Kidney (tissue), 14 donors: Measurements from ENCODE around the gene SERPINI1. TPM values are rescaled to one million over a fixed set of nuclear protein-coding genes. Genes with fewer than 3 reads are reported as not detected.

Experiments used
- DNase-seq, 5 donors: peaks; one replicate each; pipeline ENCODE4 v3.0.0-alpha.2; 2013 to 2020
- FAIRE-seq: peaks from 2 replicates; lab custom pipeline; 2012; peaks lifted over from hg19 to GRCh38; lab: Jason Lieb, UNC
- H3K27ac ChIP-seq, 2 donors: one replicate each; pipeline ENCODE4 v1.7.0; 2013; ENCODE audit warnings: low read depth in 2 of 2, low read length in 2 of 2, inconsistent platforms in 1 of 2
- H3K27me3 ChIP-seq: one replicate; pipeline ENCODE4 v1.7.1; 2013; ENCODE audit warnings: low read length, inconsistent platforms; ENCODE audit not compliant: control insufficient read depth, insufficient read depth
- H3K36me3 ChIP-seq, 3 donors: one replicate each; pipeline versions ENCODE4 v1.7.0 to v1.7.1; 2013; ENCODE audit warnings: low read length in 3 of 3, control low read depth in 1 of 3, inconsistent platforms in 1 of 3; ENCODE audit not compliant: insufficient read depth in 3 of 3, control insufficient read depth in 2 of 3
- H3K4me1 ChIP-seq, 3 donors: one replicate each; pipeline versions ENCODE4 v1.7.0 to v1.7.1; 2013; ENCODE audit warnings: low read length in 3 of 3, inconsistent platforms in 1 of 3, low read depth in 1 of 3; ENCODE audit not compliant: control insufficient read depth in 2 of 3, insufficient read depth in 2 of 3
- H3K4me3 ChIP-seq, 3 donors: one replicate each; pipeline versions ENCODE4 v1.7.0 to v1.8.1; 2013; ENCODE audit warnings: low read length in 3 of 3, control low read depth in 1 of 3, inconsistent platforms in 1 of 3
- H3K9ac ChIP-seq, 3 donors: one replicate each; pipeline versions ENCODE4 v1.7.0 to v1.7.1; 2013; ENCODE audit warnings: low read length in 3 of 3, control low read depth in 1 of 3, inconsistent platforms in 1 of 3
- H3K9me3 ChIP-seq, 3 donors: one replicate each; pipeline versions ENCODE4 v1.7.0 to v1.7.1; 2013; ENCODE audit warnings: low read length in 3 of 3, control low read depth in 1 of 3, inconsistent platforms in 1 of 3; ENCODE audit not compliant: control insufficient read depth in 2 of 3, insufficient read depth in 1 of 3
- CTCF ChIP-seq: IDR thresholded peaks from 3 replicates; pipeline ENCODE4 v1.5.1; 2012; ENCODE audit warnings: mild to moderate bottlenecking, moderate library complexity, borderline replicate concordance; ENCODE audit not compliant: insufficient read depth; ENCODE audit errors: extremely low read depth
- intact Hi-C: fragments of 100-400 bp; cut with DNase I; formaldehyde crosslinking; loops from one replicate; pipeline ENCODE4 v1.11.1; 2022
- polyA plus RNA-seq: library from polyadenylated mRNA; stranded (reverse); fragments of 350-450 nt; fragmentation: Illumina TruSeq; extraction: RNeasy Lipid Tissue Mini Kit (QIAGEN cat#74804); gene quantifications from one replicate; pipeline ENCODE4 v1.2.3, GENCODE V29; 2014; ENCODE audit warnings: low read depth, low replicate concordance; ENCODE audit not compliant: insufficient read depth
- total RNA-seq: library from RNA; stranded (reverse); fragmentation: NEBNext Ultra II Directional; extraction: Animal tissue kit (Norgen Biotek cat#: 25700); gene quantifications from one replicate; pipeline ENCODE4 v1.2.1, GENCODE V29; 2021
- donor health status: control.
- donor health status: control.
- donor health status: control.
- donor health status: control.
- donor health status: control.
- donor health status: DM: yes; HTN: yes; CAD: no.
- donor health status: Normal renal cell carcinoma (clear cell type).

The SERPINI1 gene
- total and polyA plus RNA-seq, 2 donors from 2014 or later: 9.5 to 35.3 TPM

GRCh38 chr3:167733961-167734497 is 1.5 kb upstream of the SERPINI1 start:
- Histone ChIP-seq H3K36me3 (no peaks in the 10 kb centered on the region), H3K9me3 (no peaks in the 10 kb centered on the region), H3K9ac (peak overlapping the region; percentile 75 to 97 (median 81)), H3K27me3 (no peaks in the 10 kb centered on the region), H3K4me3 (peak overlapping the region; percentile 92 to 98 (median 94)), H3K4me1 (peaks cover 0 to 6% (median 4%) of the 10 kb centered on the region in 3 donors), H3K27ac (peak overlapping the region; percentile 82 to 92)
- FAIRE-seq: no peak
- intact Hi-C loops: no loop called here
- no peak for DNase-seq
- no peak for TF ChIP-seq CTCF

- H3K27ac ChIP-seq: peak within 1 kb of the TSS; percentile 82 to 92
- intact Hi-C loops: no loop called here
- peak; percentile 99 to 100 (median 99) for DNase-seq
- no peaks in the 10 kb centered on the region for H3K27me3 ChIP-seq
- H3K9me3 ChIP-seq: no peaks in the 10 kb centered on the region
- no peak for TF ChIP-seq CTCF
- H3K4me3 ChIP-seq: peak within 1 kb of the TSS; percentile 92 to 98 (median 94)
- peak within 1 kb of the TSS; percentile 75 to 97 (median 81) for H3K9ac ChIP-seq
- FAIRE-seq: peak; percentile 97
- no peaks in the 10 kb centered on the region for H3K36me3 ChIP-seq
- peaks cover 0 to 6% (median 0%) of the 10 kb centered on the region in 3 donors for H3K4me1 ChIP-seq
Observed at GRCh38 chr3:167734498-167735232, 856 bp upstream of the SERPINI1 start, which contains the start of gene PDCD10. PDCD10 (minus strand) TSS chr3:167734892; CDS start chr3:167720157, 14,735 bp downstream.

- FAIRE-seq (no peak), DNase-seq (no peak)
- Histone ChIP-seq H3K9ac (peak overlapping the region; percentile 43 to 53 (median 49)), H3K36me3 (no peaks in the 10 kb centered on the region), H3K27ac (no peak overlapping the region), H3K4me1 (peaks cover 0 to 6% (median 0%) of the 10 kb centered on the region in 3 donors), H3K4me3 (peak overlapping the region; percentile 92 to 98 (median 94)), H3K9me3 (no peaks in the 10 kb centered on the region), H3K27me3 (no peaks in the 10 kb centered on the region)
- intact Hi-C loops: no loop called here
- TF ChIP-seq CTCF: no peak
Observed at GRCh38 chr3:167736264-167736787, 805 bp downstream of the SERPINI1 start.
